ENCODE data around the gene MAFG. TPM values are rescaled to one million over a fixed set of nuclear protein-coding genes. Genes with fewer than 3 reads are reported as not detected.
"Not testable (repeated sequence)": the region's sequence is repeated elsewhere in the genome, so short reads cannot be mapped to it uniquely, and the experiment has no call there.

MAFG gene
- total RNA-seq, 1 experiment from 2014 or later = 10.1 TPM

- DNase-seq (ENCODE audit: low read depth) = peak; percentile 72
These were observed 4.0 kb downstream of the MAFG start for GRCh38 chr17:81923302-81924260.

GRCh38 chr17:81922566-81923301 lies 4.8 kb downstream of the MAFG start:
- no peak for DNase-seq (ENCODE audit: low read depth)

GRCh38 chr17:81921996-81922565 lies 5.5 kb downstream of the MAFG start:
- no peak for DNase-seq (ENCODE audit: low read depth)

GRCh38 chr17:81921537-81921862 lies 6.0 kb downstream of the MAFG start:
- DNase-seq (ENCODE audit: low read depth) = no peak

GRCh38 chr17:81920612-81921536 lies 6.7 kb downstream of the MAFG start:
- no peak for DNase-seq (ENCODE audit: low read depth)

- DNase-seq (ENCODE audit: low read depth) = no peak
These were observed 8.5 kb downstream of the MAFG start for GRCh38 chr17:81918832-81919545.

GRCh38 chr17:81918333-81918669 lies 9.2 kb downstream of the MAFG start:
- DNase-seq (ENCODE audit: low read depth) = not testable (repeated sequence)

GRCh38 chr17:81917565-81918332 lies 9.8 kb downstream of the MAFG start, which contains the start of gene SIRT7:
TSS of gene SIRT7 (minus strand) at chr17:81918176. CDS start at chr17:81918131, 45 bp downstream.
- DNase-seq (ENCODE audit: low read depth) = peak; percentile 63

GRCh38 chr17:81916234-81917001 lies 11.1 kb downstream of the MAFG start:
- peak; percentile 68 for DNase-seq (ENCODE audit: low read depth)

- DNase-seq (ENCODE audit: low read depth) = no peak
These were observed 12.2 kb downstream of the MAFG start for GRCh38 chr17:81915331-81915730.

GRCh38 chr17:81914103-81914850 lies 13.3 kb downstream of the MAFG start:
- no peak for DNase-seq (ENCODE audit: low read depth)

GRCh38 chr17:81913394-81914102 lies 14.0 kb downstream of the MAFG start:
- DNase-seq (ENCODE audit: low read depth) = no peak

GRCh38 chr17:81912441-81913309 lies 14.9 kb downstream of the MAFG start:
- DNase-seq (ENCODE audit: low read depth) = no peak

- DNase-seq (ENCODE audit: low read depth) = no peak
These were observed 15.6 kb downstream of the MAFG start for GRCh38 chr17:81911969-81912368.

GRCh38 chr17:81911277-81911961 lies 16.1 kb downstream of the MAFG start, which contains the start of gene PCYT2:
TSS of gene PCYT2 (minus strand) at chr17:81911399. CDS start at chr17:81911355, 44 bp downstream.
- DNase-seq (ENCODE audit: low read depth) = peak; percentile 74

GRCh38 chr17:81910840-81911276 lies 16.7 kb downstream of the MAFG start:
- DNase-seq (ENCODE audit: low read depth) = no peak
